LNCaP clone FGC (cell line): ENCODE results near the gene GALNT9.

Experiments
- DNase-seq: peaks from one replicate; pipeline ENCODE4 v3.0.0-alpha.2; 2011; ENCODE audit warnings: low read depth
- H3K4me3 ChIP-seq: 2 replicates; pipeline ENCODE4 v1.5.1; 2011; ENCODE audit warnings: mild to moderate bottlenecking, low read depth, low read length, control low read depth
- TF ChIP-seq, protein P1 (sequence below): IDR thresholded peaks from 2 replicates; pipeline ENCODE4 v1.5.1; 2012; ENCODE audit warnings: mild to moderate bottlenecking; ENCODE audit not compliant: control insufficient read depth, insufficient read depth; ENCODE audit errors: extremely low read depth

The GALNT9 gene

DNA sequence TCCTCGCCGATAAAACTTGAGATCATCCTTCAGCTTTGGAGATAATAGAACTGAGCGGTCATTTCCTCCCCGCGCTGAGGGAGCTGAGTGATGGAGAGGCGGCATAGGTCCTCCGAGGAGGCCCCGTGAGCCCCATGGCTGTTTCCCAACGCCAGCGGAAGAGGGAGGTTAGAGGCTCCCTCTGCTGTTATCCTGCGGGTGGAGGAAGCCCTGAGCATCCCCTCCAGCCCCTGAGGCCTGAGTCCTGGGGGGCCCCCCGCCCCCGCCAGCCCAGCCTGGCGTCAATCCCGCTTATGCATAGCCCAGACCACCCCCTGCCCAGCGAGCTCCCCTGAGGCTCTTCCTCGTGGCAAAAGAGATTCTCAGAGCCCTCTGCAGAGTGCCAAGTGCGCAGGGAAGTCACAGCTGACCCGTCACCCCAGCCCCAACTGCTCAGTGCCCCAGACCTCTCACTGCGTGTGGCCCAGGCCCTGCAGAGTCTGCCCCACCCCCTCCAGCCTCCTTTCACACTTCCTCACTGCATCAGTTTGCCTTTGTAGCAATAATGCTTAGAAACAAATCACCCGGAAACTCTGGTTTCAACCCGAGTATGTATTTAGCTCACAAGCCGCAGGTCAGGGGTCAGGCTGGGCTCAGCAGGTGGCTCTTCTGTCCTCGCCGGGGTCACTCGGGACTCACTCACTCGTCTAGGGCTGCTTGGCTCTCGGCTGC lies 44.7 kb upstream of the GALNT9 start:
- no peak for DNase-seq
- TF ChIP-seq, protein P1, sequence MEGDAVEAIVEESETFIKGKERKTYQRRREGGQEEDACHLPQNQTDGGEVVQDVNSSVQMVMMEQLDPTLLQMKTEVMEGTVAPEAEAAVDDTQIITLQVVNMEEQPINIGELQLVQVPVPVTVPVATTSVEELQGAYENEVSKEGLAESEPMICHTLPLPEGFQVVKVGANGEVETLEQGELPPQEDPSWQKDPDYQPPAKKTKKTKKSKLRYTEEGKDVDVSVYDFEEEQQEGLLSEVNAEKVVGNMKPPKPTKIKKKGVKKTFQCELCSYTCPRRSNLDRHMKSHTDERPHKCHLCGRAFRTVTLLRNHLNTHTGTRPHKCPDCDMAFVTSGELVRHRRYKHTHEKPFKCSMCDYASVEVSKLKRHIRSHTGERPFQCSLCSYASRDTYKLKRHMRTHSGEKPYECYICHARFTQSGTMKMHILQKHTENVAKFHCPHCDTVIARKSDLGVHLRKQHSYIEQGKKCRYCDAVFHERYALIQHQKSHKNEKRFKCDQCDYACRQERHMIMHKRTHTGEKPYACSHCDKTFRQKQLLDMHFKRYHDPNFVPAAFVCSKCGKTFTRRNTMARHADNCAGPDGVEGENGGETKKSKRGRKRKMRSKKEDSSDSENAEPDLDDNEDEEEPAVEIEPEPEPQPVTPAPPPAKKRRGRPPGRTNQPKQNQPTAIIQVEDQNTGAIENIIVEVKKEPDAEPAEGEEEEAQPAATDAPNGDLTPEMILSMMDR, result no peak
- no peak overlapping the region for H3K4me3 ChIP-seq

GRCh38 chr12:132367852-132368251 lies 38.5 kb upstream of the GALNT9 start:
- no peak for DNase-seq
- TF ChIP-seq, protein P1, result no peak
- H3K4me3 ChIP-seq, result no peak overlapping the region

DNA sequence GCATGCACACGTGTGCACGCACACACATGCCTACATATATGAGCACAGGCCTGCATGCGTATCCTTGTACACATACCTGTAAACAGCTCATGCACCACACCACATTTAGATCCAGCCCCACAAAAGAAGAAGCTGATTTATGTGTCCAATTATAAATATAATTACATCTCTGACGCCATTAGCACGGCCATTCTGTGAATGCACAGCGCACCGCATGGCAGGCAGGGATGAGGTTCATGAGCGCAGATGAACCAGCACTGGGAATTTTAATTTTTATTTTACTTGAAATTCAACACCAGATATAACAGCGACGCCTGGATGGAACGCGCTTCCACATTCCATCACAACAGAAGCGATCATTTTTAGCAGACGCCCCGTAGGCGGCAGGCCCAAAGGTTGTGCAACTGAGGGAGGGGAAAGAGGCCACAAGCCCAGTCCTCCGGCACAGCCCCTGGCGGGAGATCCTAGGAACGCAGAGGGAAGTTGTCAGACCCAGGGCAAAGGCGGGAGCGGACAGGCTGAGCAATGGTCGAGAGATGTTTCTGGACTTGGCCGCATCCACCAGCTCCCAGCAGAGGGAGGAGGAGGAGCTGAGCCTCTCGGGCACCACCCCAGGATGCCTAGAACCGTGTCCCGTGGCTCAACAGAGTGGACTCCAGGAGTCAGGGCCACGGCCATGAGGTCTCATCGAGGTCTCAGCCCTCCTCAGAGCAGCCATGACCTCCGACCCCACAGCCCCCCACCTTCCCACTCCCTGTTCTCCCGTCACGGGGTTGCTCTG lies 37.9 kb upstream of the GALNT9 start:
- DNase-seq, result no peak
- no peak overlapping the region for H3K4me3 ChIP-seq
- TF ChIP-seq, protein P1, result no peak

DNA sequence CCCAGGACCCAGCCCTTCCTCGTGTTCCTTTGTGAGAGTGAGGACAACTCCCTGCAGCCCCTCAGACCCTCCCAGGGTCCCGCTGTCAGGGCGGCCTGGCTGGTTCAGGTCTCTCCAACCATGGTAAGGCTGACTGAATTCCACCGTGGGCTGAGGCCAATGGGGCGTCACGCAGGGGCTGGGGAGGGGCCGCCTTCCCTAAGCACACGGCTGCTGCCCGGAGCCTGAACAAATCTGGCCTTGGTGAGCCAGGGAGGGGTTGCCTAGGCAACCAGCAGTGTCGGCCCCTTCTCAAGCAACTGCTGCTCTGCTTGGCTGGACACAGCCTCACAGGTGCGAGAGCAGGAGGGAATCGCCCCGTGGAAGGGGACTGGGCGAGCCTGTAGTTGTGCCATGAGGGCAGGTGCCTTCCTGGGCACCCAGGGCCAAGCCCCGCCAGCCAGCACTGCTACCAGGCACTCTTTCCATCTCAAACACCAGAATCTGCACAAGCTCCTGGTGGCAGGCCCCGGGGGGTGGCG lies 37.0 kb upstream of the GALNT9 start:
- TF ChIP-seq, protein P1, result no peak
- no peak overlapping the region for H3K4me3 ChIP-seq
- DNase-seq, result no peak

DNA sequence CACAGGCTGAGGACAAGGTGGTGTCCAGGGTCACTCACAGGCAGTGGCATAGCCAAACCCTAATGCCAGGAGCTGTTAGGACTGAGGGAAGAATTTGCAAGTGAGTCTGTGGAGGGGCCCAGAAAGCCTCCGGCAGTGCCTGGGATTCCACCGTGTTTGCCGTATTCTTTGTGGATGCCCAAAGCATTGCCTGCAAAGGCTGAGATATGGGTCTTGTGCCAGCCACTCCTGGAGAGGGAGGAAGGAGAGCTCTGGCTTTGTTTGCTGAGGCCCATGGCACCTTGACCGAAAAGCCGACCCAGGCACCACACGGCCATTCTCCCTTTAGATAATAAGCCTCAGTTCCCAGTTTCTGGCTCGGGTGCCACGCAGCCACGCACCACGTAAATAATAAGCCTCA lies 35.8 kb upstream of the GALNT9 start:
- TF ChIP-seq, protein P1, result no peak
- H3K4me3 ChIP-seq, result no peak overlapping the region
- no peak for DNase-seq

- H3K4me3 ChIP-seq, result no peak overlapping the region
- TF ChIP-seq, protein P1, result no peak
- no peak for DNase-seq
Observed at GRCh38 chr12:132364348-132364902, 35.0 kb upstream of the GALNT9 start.
